Measurements from ENCODE around the gene UPP1. TPM values are rescaled to one million over a fixed set of nuclear protein-coding genes. Genes with fewer than 3 reads are reported as not detected.

UPP1 gene
- total and polyA plus RNA-seq, 2 of the 13 experiments (the other 11 are each of a cell fraction or from before 2014, with no cell fraction given), result 5.7 to 9.8 TPM

GRCh38 chr7:48108959-48109847, 20.1 kb downstream of the UPP1 start:
- no peak for TF ChIP-seq HNRNPH1 (optimal IDR thresholded peaks at IDR 0.05; ENCODE audit: low read depth, low read length)
- TF ChIP-seq KAT2B (IDR thresholded peaks at IDR 0.05; ENCODE audit: borderline replicate concordance, low read depth, low read length), result no peak
- TF ChIP-seq ZNF335 (CRISPR knock-in tag; IDR thresholded peaks at IDR 0.05), result no peak
- no peak for TF ChIP-seq DPF2 (CRISPR knock-in tag; IDR thresholded peaks at IDR 0.05; ENCODE audit: borderline replicate concordance, low read depth)
- intact Hi-C loops (cut with micrococcal nuclease; ENCODE audit: unreplicated experiment) (no loop called here), in situ Hi-C loops (cut with HindIII; ENCODE audit: extremely low pct_ligation_motif_present, low pct_unique_long_range_greater_than_20kb) (loop anchor here (25.0 kb wide), 1 partner anchor 847 kb away; no protein-coding TSS in a partner anchor)
- H3K36me3 ChIP-seq (replicated peaks in 1 of 2; ENCODE audit: control insufficient read depth in 1 of 2, insufficient read depth in 2 of 2, low read length in 2 of 2), result peaks cover 9 to 19% of the 10 kb centered on the region in 2 experiments; a peak in 3 of 5 replicates
- CTCF ChIA-PET (ENCODE audit: low intra/inter-chr PET ratio, low total read pairs), result interaction anchor here (1.3 to 2.0 kb wide), 4 partner anchors 45 to 164 kb away, joined by 7 to 24 read pairs (median 20); no protein-coding TSS in a partner anchor
- peaks cover 20% of the 10 kb centered on the region for H3K4me1 ChIP-seq (ENCODE audit: insufficient read depth, low read length)
- no TSS peak for BruUV-seq (replicated peaks)
- no peak overlapping the region for H2AFZ ChIP-seq (ENCODE audit: low read length)
- H3K9ac ChIP-seq (ENCODE audit: insufficient read depth, low read depth, low read length), result no peak overlapping the region
- FAIRE-seq, result no peak
- no peak; the same call in 2 of the 3 replicates for ATAC-seq
- no peak overlapping the region for H3K4me2 ChIP-seq (ENCODE audit: low read depth, low read length)
- 92% methylated on average over 4 of the region's 5 CpGs for WGBS (ENCODE audit: low lambda C conversion rate)
- no peak overlapping the region for H3K4me3 ChIP-seq (replicated peaks in 1 of 3; ENCODE audit: insufficient read depth in 1 of 3, low read depth in 2 of 3, low read length in 3 of 3)
- H3K27me3 ChIP-seq (ENCODE audit: control insufficient read depth in 1 of 2, insufficient read depth in 2 of 2, low read length in 2 of 2), result no peaks in the 10 kb centered on the region
- no peak for DNase-seq (ENCODE audit: low spot score)
- POLR2A ChIA-PET, result interaction anchor here (1.0 to 2.0 kb wide), 4 partner anchors 20 to 164 kb away, joined by 4 to 7 read pairs (median 6); partner anchors contain the start of gene UPP1
- H4K20me1 ChIP-seq (ENCODE audit: insufficient read depth, low read length), result no peaks in the 10 kb centered on the region
- H3K27ac ChIP-seq (ENCODE audit: extremely low read length, insufficient read depth, low read length), result no peak overlapping the region
- no peaks in the 10 kb centered on the region for H3K79me2 ChIP-seq (ENCODE audit: insufficient read depth, low read length)
- no peaks in the 10 kb centered on the region for H3K9me3 ChIP-seq (ENCODE audit: low read length)

All from HepG2 (cell line).